HG03060 (cell line): ENCODE data around the gene GMDS.
A peak's percentile ranks its signal among the peaks of the same experiment; 100 is the strongest.

ENCODE experiments used
- ATAC-seq: cut with Tn5 transposase; IDR thresholded peaks from one replicate; pipeline ENCODE4 v1.9.1; 2021; ENCODE audit warnings: low read depth, moderate number of reproducible peaks; ENCODE audit not compliant: unreplicated experiment

The GMDS gene

DNA sequence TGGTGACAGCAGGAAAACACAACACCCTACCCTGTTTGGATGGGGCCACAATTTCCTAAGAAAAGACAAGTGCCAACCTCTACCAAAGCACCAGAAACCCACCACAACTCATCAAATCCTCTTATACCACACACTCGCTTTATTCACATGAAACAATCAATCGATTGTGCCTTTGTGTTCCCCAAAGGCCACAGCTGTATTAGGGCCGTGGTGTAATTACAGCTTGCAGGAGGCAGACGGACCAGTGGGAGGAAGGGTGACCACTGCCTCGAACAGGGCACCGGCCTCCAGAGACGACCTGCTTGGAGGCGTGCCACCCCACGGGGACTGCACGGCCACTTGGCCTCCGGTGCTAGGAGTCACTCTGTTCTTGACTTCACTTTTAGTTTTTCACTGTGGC lies 371.6 kb downstream of the GMDS start:
- ATAC-seq = no peak

DNA sequence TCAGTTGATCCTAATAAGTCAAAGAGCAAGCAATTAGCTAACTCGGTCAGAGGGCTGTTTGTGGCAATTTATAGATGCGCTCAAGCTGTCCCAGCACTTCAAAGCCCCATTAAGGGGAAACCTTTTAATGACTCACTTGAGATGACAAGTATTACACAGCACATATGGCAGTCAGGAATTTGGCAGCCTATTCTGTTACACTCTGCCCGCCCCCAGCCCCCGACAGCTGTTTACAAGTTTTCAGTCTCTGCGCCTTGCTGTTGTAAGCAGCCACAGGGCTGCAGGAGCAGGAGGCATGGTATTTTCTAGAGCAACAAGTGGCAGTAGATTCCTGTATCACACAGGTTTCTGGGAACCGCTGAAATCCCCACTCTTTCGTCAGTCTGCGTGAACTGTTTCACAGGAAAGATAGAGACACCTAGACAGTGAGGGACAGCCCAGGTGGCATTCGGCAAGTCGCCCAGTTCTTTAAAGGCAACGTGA lies 372.7 kb downstream of the GMDS start:
- no peak for ATAC-seq

DNA sequence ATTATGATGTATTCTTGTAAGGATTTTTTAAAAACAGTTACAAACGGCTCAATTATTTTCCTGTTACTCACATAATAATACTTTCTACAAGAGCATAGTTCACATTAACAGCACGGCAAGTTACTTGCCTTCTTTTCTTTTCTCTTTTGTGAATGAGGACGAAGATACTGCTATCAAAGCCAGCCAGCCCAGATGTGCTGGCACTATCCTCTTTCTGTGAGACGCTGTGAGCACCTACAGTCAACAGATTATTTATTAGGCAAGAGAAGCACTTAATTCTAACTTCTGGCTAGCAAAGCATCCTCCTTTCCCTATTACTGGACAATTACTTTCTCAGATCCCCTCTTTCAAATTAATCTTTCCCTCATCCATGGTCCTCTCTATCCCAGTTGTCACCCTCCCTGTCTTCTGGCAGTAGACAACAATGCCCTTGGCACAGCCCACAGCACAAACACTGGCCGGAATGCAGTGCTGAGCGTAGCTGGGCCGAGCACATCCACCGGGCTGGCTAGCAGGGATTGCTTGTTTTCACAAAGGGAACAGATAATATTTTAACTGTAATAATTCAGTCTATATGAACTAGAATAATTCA lies 373.6 kb downstream of the GMDS start:
- ATAC-seq = no peak

DNA sequence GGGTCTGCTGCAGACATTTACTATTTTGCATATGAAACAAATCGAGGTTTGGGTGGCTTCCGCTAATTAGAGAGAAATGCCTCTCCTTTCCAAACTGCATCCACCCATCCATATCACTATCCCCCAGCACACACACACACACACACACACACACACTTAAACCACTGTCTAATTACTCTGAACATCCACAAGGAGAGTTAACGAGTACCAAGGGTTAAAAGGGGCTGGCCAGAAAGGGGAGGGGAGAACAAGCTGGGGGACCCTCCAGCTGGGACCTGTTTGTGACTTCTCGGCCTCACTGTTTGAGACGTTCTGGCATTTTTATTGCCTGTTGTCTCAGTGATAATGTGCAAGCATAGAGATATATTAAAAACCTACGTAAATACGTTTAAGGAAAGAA lies 374.5 kb downstream of the GMDS start:
- ATAC-seq = no peak

DNA sequence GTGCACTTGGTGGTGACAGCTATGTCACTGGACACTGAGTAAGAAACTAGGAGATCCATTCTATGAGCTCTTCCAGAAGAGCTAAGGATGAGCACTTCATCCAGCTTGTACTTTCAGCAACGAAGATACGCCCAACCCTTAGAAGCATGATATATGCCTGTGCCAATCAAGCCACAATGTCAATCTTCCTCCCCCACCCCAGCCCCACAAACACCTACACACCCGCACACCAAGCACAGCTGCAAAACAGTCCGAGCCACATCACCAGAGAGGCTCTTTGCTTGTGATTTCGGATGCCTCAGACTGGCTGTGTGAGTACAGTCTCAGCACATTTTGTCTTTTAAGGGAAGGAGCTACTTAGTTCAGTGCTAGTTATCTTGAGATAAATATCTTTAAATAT lies 375.2 kb downstream of the GMDS start:
- ATAC-seq = no peak

DNA sequence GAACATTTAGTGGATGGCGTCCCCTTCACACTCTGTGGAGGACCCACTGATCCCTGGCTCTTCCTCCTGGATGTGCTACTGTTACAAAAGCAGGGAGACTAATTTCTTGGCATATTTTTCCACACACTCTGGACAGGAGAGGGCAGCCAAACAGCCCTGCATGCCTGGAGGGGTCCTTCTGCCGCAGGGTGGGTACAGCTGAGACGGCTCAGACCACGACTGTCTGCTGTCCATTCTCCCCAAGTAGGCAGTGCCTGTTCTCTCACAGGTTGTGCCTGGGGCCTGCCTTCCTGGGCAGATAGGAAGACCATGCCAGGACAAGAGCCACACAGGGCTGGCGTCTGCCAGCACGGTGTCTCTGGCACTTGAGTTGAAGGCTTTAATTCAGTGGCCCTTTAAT lies 375.6 kb downstream of the GMDS start:
- ATAC-seq = no peak

DNA sequence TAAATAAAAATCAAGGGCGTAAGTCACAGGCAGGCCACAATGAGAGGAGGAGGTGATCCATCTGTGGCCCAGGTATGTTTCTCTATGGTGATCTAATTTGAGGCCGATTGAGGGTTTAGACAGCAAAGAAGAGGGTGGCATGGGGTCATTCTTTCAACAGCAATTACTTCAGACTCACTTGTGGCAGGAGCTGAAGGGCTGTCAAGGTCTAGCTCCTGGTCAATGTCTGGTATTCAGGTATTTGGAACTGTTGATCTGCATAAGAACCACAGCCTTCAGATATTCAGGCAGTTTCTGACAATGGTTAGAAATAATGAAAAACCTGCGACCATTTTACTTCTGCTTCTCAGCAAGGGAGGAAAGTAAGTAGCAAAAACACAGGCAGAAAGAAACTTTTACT lies 376.1 kb downstream of the GMDS start:
- ATAC-seq = no peak

DNA sequence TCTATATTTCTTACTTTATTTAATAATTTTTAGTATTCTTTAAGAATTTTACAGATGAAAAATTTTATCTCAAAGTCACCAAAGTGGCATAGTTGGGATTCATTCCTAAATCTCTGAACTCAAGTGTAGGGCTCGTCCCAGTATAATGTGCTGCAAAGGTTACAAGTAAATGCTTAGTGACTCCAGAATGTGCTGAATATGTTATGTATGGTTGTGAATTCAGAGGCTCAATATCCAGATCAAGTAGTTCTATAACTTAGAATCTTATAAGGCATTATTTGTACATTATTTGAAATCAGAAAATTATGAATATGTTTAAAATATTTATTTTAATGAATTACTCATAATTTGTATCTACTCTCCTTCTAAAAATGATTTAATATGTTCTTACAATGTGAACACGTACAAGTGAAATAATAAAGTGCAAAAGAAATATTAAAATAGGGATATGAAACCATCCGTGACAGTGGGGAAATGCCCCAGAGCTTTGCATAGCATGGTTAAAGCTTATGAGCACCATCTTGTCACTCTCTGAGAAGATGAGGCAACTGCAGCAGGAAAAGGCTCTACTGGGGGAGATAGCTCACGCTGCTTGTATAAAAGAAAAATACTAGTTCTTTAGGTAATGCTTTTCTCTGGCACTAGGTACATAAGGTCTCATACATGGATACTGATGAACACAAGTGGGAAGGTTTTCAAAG lies 376.7 kb downstream of the GMDS start:
- peak; percentile 61 for ATAC-seq

DNA sequence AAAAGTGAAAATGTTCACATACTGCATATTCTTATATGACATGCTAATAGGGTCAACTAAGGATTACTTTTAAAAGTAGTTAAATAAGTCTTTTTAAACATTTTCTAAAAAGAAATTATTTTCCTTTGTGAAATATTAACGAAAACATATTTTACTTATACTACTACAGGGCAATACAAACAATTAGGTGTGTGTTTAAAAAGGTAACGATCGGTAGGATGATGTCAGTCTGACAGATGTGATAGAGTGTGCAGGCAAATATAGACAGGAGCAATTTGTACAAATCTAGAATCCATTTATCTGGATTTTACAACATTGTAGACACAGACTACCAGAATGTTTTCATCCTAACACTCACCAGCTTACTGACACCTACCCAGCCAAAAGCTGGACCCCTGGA lies 378.2 kb downstream of the GMDS start:
- no peak for ATAC-seq

DNA sequence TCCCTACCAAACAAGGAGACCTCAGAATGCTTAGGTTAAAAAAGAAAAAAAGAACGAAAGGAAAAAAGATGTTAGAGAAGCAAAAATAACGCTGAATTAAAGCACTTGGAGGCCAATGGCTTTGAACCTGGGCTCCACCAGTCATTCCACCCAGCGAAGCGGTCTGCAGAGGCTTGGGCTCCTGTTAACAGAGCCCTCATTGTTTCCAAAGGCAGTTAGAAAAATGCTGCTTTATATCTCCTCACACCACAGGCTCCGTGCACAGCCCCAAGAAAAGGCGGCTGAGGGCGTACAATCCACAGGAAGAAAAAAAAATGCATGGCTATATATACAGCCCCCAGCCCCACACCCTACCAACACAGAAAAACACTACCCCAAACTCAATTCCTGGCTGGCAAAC lies 379.8 kb downstream of the GMDS start:
- no peak for ATAC-seq

DNA sequence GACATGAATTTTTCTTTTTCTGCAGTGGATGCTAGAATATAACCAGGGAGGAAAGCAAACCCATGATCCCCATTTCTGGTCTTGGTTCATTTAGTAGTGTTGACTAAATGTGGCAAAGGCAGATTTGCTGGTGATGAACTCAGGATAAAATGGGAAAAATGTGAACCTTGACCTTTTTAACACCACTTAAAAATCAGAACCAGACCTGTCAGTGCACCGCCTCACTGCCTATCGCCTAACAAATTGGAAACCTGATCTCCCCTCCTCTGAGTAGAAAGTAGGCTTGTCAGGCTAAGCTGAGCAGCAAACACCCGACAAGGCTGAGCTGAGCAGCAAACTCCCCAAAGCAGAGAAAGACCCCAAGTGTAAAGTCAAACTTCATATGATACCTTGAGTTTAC lies 380.9 kb downstream of the GMDS start:
- no peak for ATAC-seq

DNA sequence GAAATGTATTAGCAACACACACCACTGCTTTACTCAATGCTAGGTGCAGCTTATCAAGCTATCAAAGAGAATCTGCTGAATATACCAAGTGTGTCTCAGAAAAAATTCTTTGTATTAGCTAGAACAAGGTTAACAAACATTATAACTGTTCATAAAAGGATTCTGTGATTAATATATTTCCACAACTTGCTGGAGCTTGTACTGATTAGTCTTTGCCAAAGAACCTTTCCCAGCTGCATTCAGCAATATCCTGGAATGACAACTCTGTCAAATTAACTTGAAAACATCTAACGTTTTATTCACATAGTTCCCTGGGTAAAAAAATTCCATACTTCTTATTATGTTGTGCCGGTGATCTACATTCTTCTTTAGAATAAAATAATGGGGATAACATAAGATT lies 383.0 kb downstream of the GMDS start:
- no peak for ATAC-seq

DNA sequence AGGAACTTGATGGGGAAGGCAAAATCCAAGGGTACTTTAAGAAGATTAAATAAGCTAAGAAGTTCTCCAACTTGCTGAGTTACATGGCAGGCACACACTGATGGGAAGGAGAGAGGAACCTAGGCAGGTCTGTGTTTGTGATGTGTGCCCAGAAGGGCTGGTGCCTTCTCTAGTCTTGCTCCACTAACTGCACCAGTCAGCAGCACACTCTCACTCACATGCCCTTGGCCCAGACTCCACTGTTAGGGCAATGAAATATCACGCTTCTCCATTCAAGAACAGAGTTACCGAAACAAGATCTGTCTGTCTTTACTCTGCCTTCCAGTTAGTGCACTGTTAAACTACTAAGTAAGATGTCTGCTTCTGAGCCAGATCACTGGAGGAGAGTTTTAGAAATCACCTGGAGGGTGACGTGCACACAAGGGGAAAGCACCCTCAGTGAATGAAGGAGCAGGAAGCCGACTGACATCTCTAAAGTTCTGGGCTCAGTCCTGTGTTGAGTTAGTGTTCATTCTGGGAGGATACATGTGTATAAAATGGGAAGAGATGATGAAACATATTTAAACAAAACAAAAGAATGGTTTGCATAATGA lies 384.6 kb downstream of the GMDS start:
- ATAC-seq = no peak

DNA sequence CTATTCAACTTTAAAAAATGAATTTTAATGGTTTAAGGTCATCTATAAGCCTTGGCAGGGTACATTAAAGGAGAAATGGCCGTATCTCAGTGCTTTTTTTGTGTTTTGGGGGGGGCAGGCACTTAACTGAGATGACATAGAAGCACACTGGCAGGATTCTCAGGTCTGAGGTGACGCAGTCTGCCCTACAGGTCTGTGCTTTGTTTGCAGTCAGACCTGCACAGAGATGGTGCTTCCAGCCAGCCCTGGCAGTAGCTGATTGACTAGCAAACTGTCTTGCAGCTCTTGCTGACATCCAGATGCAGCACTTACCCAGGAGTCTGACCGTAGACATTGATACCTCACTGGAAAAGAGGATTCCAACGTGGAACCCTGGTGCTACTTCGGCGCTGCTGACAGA lies 386.5 kb downstream of the GMDS start:
- no peak for ATAC-seq

DNA sequence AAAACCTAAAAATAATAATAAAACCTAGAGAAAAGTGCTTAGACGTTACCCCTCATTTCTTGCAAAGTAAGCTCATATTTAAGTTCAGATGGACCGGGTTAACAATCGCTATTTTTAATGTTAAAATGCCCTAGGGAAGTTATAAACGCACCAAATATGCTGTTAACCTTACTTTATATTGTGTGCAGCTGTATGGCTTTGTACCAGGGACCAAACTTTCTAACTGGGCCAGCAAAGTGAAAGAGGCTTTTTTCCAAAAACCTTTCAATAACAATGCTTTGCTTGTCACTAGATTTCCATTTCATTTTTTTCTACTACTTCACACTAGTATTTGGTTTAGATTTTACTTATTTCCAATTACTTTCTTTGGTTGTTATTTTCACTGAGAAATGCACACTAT lies 387.2 kb downstream of the GMDS start:
- no peak for ATAC-seq

DNA sequence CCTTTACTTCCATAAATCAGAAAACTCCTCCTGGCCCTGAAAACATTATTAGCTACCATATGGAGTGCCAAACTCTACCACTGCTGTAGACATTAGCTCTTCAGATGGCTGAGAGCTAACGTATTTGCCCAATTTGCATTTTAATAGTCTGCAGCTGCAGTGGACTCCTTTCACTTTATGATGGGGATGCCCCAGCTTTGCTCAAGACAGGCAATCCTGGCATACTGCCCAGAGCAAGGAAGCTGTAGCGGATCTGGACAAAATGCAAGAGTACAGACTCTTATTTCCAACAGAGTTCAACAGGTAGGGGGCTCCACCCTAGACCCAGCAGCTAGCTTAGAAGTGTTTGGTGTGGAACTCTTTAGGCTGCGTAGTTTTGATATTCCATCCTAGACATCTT lies 389.0 kb downstream of the GMDS start:
- peak; percentile 76 for ATAC-seq

DNA sequence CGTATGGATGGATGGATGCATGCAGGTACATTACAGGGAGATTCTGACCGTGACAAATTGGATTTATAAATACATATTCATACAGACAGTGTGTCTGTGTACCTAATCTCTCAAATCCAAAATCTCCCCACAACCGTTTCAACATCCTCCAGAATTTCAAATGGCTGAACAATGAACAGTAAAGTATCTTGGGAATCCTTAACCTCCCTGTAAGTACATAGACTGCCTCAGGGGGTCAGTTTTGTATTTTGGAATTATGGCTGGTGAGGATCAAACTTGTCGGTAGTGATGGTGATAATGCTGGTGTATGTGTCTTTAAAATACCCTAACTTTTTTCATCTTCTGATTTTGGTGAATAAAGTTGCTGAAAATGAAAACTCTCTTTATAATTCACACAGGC lies 389.5 kb downstream of the GMDS start:
- ATAC-seq = no peak

DNA sequence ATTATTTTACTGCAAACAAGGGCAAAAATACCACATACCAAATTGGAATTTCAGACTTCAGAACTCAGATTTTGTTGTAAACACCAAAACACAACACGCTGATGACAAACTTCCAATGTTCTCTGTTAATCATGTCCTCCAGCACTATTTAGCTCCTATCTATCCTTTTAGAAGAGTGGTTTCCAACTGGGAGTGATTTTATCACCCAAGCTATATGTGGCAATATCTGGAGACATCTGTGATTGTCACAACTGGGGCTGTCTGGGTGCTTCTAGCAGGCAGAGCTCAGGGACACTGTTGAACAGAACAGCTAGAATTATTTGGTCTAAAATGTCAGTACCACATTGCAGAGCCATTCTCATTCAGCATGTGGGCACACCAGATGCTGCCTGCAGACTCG lies 391.1 kb downstream of the GMDS start:
- ATAC-seq = no peak

DNA sequence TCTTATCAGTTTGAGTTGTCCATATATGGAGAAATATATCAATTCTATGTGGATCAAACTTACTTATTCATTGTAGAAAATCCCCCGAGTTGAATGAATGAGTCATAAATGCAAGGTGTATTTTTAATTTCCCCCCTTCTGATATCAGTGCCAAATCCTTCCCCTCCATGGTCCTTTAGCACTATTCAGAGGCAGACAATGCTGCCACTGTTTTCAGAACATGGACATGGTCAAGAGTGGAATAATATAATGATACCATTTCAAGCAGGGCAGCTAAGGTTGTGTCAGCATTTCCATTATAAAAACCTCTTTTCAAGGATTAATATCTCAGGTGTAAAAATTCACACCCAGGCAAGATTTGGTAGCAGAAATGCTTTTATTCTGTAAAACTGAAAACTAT lies 391.6 kb downstream of the GMDS start:
- no peak for ATAC-seq

DNA sequence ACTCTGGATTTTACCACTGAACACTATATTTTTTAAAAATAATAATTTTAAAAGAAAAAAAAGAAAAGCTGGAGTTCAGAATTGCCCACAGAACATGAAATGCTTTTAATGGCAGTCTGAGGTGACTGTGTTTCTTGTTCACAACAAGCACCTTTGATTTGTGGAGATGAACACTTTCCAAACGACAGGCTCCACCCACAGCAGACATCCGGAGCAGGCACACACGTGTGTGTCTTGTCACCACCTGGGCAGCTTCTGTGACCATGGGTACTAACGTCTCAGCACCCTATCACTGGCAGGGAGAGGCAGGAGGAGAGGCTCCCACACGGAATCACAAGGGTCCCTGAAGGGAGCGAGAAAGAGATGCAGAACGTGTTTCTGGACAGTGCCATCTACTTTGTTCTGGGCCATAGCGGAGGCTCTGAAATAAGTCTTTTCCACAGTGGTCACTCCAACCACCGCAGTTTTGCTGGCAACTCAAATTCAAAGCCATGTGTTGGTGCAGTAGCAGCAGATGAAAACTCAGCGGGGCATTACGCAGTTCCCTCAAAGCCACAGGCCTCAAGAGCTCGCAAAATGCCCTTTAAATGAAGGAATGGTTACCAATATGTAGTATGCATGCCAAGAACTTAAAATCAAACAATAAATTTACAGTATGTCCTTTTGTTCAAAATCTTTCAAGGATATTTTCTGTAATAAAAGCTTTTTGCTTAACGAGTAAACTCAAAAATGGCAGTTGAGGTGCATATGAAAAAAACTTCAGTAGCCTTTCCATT lies 393.5 kb downstream of the GMDS start:
- no peak for ATAC-seq

DNA sequence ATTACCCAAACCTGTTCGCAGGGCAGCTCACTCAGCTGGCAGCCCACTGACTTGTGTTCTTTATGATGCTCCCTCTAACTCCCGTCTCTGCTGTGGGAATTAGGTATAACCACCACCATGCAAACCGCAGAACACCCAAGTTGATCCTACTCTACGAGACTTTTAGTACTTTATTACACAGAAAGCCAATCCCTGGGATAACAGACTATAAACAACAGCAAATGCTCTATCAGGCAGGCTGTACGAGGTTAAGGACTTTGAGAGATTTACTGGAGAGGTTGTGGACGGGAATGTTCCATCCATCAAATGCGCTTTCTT lies 394.6 kb downstream of the GMDS start:
- no peak for ATAC-seq
